Hematopoietic multipotent progenitor cell treated with erythropoietin and hydrocortisone succinate and interleukin-3 and kit ligand, for 4 days (in vitro differentiated cells): ENCODE measurements around the gene FMN2.

Experiments
- DNase-seq: peaks from one replicate; pipeline ENCODE4 v3.0.0-alpha.2; 2015

FMN2 gene

DNA sequence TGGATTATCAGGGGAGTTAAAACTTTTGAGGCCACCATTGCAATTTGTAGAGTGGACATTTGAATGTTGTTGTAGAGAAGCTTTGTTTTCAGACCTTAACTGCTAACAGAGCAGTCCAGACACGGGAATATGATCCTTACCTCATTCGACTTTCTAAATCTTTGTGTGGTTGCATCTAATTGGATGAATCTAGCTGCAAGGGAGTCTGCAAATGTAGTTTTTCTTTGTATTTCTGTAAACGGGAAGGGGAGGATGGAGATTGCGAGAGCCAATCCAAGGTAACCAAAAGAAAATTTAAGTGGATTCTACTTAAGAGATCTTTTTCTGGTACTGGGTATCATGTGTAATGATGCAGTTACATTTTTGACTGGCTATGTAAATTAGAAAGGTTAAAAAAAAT, 110.2 kb downstream of the FMN2 start:
- no peak for DNase-seq

DNA sequence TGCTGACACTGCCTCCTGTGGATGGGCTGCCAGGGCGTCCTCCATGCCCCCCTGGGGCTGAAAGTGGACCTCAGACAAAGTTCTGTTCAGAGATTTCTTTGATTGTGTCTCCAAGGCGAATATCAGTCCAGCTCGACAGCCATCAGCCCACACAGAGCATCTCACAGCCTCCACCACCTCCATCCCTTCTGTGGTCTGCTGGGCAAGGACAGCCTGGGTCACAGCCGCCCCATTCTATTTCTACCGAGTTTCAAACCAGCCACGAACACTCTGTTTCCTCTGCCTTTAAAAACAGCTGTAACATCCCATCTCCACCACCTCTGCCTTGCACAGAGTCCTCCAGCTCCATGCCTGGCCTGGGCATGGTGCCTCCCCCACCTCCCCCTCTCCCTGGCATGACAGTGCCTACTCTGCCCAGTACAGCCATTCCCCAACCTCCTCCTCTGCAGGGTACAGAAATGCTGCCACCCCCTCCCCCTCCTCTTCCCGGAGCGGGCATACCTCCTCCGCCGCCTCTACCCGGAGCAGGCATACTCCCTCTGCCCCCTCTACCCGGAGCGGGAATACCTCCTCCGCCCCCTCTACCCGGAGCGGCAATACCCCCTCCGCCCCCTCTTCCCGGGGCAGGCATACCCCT, 115.5 kb downstream of the FMN2 start:
- no peak for DNase-seq

DNA sequence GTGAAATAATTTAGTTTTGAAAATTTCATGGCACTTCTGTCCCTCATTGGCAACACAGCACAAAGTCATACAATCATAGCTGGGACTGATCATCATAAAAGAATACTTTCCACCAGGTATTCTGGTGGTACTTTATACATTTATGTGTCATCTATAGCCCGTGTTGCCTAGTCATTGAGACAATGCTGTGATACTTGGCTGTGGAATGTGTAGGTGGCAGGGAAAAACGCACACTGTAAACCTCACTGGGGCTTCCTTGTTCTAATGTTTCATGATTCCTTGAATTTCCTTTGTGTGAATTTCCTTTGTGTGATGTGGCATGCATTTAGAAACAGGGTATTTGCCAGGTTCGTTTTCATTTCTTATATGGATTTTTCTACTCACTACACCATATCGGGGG, 118.3 kb downstream of the FMN2 start:
- DNase-seq: no peak

DNA sequence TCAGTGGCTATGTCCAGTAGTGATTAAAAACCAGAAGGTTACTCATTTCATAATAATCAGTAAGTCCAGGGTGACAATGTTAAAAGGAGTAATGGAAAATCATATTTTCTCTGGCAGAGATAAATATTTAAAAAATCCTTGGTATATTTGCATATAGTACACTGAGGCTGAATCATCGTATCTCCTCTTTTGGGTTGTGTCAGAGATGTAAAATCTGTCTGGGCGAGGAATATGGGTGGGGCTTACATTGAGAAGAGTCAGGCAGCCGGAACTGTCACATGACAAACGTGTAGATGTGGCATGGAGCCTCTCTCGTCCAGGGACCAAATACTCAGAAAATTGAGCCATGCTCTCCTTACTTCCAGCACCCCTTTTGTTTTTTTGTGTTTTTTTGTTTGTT, 120.9 kb downstream of the FMN2 start:
- no peak for DNase-seq

DNA sequence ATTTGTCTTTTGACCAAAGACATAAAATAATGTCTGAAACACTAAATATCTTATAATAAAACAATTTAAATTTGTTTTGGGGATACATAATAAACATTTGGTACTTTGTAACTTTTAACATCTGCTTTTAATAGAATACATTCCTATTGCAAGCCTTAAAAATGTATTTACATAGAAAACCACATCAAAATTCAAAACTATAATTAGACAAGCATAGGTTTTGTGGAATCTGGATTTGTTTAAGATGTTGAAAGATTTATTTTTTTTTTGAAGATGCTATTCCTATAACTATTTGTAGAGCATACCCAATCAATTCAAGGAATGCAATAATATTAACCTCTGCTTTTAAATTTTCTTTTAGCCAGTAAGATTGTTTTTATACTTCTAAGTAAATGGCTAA, 125.7 kb downstream of the FMN2 start:
- no peak for DNase-seq

DNA sequence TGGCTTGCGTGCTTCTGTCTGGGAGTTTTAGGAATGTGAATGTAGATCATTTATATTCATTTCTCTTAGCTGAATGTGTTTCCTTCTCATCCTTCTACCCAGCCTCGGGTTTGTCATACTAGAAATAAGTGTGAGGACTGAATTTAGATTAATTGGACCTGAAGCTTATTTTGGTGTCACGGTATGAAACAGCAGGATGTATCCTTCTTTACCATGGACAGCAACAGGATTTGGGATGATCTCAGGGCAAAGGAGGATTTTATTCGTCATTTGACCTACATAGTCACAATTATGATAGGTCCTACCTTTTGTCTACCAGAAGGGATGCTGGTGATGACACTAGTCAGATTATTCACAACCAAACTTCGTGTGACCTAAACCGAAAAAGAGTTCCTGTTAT, 127.4 kb downstream of the FMN2 start:
- no peak for DNase-seq

DNA sequence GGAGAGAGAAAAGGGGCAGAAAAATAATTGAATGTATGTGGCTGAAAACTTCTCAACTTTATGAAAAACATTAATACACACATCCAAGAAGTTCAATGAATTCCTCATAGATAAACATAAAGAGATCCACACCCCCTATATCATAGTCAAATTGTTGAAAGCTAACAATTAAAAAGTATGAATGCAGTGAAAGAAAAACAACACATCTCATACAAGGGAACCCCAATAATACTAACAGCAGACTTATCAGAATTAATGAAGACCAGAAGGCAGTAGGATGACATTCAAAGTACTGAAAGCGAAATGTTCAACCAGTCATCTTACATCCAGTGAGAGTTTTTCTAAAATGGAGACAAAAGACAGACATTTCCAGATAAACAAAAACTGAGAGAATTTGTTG, 134.4 kb downstream of the FMN2 start:
- DNase-seq: no peak

DNA sequence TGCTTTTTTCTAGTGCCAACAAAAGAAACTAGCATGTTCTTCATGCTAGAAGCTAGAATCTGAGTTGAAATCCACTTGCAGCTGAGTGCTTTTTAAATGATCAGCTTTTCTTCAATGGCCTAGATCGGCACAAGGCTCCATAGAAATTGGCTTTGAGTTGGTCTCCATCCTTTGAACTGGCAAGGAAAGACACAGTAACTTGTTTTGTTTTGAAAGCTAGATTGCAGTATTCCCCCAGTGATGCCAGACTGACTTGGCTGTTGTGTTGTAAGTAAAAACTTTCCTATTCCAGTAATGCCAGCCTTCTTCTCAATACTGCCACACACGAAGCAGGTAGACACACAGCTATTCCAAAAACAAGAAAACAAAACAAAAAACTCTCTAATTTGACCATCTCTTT, 139.1 kb downstream of the FMN2 start:
- DNase-seq: no peak

DNA sequence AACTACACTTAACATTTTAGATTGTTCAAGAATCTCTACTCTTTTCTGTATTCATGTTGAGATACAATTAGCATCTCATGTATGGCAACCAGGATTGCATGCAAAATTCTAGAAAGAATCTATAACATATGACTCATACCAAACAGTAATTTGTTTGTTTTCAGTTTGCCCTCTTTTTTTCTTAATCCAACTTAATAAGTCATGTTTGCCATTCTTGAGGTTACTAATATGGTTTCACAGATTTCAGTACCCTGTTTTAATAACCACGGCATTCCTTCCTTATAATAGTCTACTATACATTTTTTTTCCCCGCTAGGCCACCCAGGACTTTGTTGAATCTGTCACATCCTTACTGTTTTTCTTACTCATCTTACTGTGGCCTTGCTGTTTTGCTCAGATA, 140.8 kb downstream of the FMN2 start:
- DNase-seq: no peak

DNA sequence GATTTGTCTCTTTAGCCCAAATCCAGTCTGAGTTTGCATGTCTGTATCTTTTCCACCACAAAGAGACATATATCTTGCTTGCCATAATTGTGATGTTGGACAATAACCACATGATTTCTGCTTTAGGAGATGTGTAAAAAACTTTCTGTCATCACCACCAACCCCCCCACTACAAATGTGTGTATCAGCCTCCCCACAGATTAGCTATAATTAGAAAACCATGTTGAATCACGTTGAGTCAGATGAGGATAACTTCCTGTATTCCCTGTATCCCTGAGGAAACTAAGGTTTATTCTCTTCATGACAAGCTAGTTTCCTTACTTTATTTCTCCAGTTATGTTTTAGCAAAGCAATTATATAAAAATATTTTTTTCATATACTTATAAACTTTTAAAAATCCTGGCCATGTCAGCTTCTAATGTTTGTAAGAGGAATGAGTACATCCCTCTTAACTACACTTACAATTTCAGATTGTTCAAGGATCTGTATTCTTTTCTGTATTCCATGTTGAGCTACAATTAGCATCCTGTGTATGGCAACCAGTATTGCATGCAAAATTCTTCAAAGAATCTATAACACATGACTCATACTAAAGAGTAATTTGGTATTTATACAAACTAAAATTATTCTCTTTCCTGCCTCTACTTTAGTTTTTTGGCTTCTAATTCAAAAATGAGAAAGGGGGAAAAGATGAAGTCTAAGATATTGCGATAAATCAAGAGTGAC, 143.0 kb downstream of the FMN2 start:
- no peak for DNase-seq

DNA sequence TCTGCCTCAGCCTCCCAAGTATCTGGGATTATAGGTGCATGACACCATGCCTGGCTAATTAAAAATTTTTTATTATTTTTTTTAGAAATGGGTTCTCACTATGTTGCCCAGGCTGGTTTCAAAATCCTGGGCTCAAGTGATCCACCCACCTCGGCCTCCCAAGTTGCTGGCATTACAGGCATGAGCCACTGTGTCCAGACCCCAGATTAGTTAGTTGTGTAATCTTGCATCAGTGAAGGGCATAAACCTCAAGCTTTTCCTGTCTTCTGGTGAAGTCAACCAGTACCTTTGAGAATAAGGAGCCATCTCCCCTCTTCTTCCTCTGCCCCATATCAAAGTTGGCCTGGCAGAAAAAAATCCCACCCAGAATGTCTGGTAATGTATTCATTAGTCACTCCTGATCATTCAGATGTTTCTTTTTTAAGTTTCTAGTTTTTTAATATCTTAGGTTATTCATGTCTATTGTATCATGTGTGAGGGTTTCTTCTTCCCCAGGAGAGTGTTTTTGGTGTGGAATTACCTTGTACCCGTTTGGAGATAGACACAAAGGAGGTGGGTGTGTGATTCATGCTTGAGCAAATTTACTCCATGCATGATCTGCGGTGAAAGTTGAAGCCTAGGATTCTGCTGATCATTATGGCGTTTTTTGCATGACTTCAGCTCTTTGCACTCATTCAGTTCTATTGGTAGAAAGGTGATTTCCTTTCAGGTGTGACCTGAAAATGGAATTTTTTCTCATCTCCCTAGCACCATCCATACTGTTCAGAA, 144.0 kb downstream of the FMN2 start:
- no peak for DNase-seq

DNA sequence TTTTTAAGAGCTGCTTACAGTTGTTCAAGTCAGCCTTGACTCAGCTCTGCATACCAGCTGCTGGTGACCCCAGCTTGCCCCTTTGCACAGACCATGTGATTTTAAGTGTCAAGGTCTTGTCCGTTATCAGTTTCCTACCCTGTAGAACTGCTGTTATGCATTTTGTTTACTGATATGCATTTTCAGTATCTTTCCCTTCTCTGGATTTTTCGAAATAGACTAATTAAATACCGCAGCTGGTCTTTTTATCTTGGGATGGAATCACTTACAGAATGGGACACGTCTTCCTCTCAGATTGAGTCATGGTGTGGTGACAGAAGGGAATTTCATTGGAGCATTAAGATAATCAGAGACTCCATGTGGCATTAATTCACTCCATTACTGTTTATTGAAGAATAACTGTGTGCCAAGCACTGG, 145.6 kb downstream of the FMN2 start:
- DNase-seq: no peak

DNA sequence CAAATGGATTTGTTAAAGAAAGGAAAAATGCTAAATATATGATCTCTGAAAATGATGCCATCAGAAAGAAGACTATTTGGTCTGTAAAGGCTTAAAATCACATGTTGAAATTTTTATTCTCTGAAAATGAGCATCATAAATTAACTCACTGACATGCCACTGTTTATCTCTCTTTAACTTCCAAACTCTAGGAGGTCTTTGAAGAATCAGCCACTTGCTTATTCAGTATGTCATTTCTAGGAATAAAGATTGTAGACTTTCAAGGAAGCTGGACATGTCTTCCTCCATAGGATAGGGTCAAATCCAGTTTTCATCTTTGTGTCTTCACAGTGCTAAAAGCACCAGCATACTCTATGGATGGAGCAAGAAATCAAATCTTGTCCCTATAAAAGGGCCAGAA, 147.6 kb downstream of the FMN2 start:
- DNase-seq: no peak

DNA sequence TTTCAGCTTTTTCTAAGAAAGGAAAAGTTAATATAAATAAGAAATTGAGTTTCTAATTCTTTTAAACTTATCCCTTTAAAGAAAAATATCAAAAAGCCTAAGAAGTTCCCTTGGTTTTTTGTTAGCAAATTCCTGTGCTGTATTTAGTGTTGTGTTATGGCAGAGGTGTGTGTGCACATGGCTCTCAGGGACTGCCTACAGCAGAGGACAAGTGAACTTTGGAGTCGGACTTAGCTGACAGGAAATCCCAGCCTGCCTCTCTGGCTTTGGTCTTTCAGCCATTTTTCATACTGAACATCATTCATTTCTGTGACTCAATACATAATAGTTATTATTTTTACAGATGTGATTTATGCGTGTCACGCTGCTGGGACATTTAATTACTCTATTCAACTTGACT, 149.6 kb downstream of the FMN2 start:
- no peak for DNase-seq

DNA sequence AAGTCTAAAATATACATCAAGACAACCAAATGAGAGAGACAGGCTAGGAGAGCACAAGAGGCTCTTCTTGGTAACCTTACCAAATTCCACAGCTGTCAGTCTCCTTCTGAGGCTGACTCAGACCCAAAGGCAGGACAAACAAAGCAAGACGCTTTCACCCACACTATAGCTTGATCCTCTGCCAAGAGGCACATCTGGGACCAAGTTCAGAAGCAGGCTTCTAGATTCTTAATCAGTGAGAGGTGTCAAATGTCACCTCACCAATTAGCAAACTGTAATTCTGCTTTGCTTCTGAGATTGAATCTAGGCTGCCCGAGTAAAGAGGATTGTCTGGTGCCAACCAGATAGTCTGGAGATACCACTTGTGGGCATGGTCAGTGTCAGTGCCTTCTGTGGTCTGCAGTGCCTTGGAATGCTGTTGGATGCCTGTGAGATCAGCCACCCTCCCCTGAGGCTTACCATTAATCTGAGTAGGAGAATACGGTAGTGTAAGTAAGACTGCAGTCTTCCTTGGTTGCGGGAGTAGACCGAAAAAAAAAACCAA, 151.0 kb downstream of the FMN2 start:
- no peak for DNase-seq

DNA sequence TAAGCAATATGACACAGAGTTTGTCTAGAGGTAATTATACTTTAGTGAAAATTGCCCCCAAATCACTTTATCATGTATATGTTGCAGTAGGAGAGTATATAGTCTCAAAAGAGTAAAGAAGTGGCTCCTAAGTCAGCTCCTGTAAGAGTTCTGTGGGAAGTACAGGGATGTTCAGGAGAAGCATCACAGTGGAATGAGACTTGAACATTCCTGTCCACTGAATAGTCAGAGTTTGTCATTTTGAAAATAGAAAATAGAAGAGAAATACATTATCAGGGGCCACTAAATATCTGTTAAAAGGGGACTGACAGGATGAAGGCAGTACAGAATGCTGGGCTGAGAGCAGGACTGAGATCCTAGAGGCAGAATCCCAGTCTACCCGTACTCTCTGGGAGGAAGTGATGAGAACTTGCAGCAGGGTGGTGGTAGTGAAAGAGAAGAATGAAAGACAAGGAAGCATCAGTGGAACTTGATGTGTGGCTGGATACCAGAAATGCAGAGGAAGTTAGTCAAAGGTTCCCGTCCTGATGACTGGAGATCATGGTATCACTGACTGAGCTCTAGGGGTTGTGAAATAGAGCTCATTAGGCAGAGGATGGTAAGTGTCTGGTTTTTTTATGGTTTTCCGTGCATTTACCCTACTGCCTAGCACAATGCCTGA, 153.4 kb downstream of the FMN2 start:
- no peak for DNase-seq

DNA sequence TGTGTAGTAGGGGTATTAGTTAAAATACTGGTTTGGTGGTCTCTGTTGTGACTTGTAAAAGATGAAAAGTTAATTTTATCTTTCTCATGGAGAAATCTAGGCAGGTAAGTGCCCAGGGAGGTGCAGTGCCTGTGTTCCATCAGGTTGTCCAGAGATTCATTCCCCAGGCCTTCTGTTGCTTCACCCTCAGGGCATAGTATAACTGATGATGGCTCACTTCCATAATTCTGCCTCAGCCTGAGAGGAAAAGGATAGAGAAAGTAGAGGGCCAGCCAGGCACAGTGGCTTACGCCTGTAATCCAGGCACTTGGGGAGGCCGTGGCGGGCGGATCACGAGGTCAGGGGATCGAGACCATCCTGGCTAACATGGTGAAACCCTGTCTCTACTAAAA, 153.9 kb downstream of the FMN2 start:
- DNase-seq: no peak

DNA sequence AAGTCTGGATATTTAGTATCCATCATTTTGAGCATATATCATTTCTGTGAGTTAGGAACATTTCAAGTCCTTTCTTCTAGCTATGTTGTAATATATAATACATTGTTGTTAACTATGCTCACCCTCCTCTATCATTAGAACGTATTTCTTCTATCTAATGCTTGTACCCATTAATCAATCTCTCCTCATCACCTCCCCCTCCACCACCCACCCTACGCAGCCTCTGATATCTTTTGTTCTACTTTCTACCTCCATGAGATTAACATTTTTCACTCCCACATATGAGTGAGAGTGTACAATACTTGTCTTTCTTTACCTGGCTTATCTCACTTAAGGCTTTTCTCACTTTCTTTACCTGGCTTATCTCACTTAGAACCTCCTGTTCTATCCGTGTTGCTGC, 156.2 kb downstream of the FMN2 start:
- DNase-seq: no peak

DNA sequence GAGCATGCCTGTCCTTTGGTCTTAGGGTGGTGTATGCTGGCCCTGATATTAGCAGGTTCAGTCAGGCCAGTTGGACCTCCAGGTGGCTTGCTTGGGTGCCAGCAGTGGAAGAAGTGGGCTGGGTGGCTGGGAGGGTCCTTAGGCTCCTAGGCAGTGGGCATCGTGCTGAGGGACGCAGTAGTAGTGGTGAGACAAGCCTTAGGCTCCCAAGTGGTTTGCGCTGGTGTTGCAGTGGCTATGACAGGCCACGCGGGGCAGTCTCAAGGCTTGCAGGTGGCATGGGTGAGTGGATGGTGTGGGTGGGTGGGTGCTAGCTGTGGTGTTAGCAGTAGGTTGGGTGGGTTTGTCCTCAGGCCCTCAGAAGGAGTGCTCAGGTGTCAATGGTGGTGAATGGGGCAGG, 162.3 kb downstream of the FMN2 start:
- no peak for DNase-seq

DNA sequence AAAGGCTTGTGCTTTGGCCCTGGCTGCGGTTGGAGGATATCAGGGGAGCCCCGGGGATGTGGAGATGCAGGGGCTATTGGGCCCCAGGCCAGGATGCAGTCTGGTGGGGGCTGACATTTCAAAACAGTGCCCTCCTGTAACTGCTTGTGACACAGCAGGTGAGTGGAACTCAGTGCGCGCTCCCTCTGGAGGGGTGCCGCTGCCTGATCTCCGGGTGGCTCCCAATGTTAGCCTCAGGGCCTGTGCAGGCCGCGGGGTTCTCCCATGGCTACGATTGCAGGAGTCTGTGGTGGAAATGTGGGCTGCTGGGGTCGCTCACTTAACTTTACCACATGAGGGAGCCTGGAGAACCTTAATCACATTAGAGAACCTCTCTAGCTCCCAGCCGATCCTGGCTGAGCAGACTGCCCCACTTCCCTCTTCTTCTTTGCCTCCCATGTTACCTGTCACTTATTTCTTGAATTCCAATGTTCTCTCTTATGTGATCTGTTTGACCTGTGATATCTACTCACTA, 163.2 kb downstream of the FMN2 start:
- no peak for DNase-seq

DNA sequence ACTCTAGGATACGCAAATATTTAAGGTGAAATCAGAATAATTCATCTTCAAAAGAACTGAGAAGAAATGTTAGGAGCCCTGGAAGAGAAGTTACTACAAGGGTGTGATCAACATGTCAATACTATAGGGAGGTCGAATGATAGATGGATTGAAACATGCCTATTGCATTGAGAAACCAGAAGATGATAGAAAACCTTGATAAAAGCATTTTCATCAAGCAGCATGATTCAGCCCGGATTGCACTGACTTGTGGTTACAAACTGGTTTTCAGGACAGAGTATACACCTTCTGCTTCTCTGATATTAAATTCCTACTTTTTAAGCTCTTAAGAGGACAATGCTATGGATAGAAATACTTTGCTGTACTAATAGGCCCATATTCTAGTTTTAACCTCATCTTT, 164.2 kb downstream of the FMN2 start:
- no peak for DNase-seq

DNA sequence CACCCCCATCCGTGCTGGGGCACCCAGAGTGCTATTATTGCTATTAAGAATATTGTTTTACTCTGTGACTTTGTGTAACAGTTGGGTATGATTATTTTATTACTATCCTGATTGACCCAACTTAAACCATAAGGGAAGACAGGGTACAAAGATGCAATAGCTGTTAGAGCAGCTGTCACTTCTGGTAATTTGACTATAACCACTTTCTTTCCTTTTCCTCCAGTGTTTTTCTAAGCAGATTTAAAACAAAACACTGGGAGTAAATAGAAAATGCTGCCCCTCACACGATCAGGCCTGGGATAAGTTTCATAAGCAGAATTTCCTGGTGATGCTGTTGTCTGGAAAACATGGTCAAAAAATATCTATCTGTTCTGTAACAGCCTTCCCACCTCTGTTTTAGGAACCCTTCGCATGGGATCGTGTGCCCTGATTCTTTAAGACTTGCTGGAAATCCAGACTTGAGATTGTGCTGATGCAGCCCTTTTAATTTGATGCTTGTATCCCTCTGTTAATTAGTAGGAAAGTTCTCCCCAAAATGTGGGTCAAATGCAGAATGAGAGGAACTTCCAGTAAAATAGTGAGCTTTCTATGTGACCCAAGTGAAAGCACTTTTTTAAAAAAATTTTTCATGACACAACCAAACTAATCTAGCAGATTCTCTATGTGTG, 165.3 kb downstream of the FMN2 start:
- DNase-seq: no peak

DNA sequence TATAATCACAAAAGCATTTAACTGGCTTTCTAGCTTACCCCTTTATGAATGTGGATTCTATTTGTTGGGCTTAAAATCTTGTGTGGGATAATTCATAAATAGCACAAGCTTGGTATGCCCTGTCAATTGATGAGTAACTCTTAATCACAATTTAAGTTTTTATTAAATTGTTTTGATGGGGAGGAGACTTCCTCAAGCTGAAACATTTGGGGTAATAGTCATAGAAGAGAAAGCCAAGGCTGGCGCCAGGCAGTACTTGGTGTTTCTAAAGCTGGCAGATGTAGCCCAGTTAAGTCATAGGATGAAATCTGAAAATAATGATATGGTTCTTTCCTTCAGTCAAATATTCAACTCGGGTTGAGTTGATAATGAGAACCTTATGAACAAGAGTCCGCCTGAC, 167.2 kb downstream of the FMN2 start:
- no peak for DNase-seq
